HepG2 (cell line): ENCODE measurements around the gene MYORG. TPM values are rescaled to one million over a fixed set of nuclear protein-coding genes. Genes with fewer than 3 reads are reported as not detected.

Source experiments
- CAMTA2 ChIP-seq: sonication (generic); formaldehyde crosslinking; IDR thresholded peaks from 2 replicates; pipeline ENCODE4 v1.4.0; 2020; ENCODE audit warnings: mild to moderate bottlenecking, missing genetic modification reagents, borderline replicate concordance
- DMAP1 ChIP-seq: IDR thresholded peaks from 2 replicates; pipeline ENCODE4 v1.6.1; 2016
- DR1 ChIP-seq: sonication (generic); formaldehyde crosslinking; IDR thresholded peaks from 2 replicates; pipeline ENCODE4 v1.8.0; 2021; ENCODE audit warnings: mild to moderate bottlenecking, missing genetic modification reagents, inconsistent platforms
- FOXJ3 ChIP-seq: sonication (generic); formaldehyde crosslinking; IDR thresholded peaks from 2 replicates; pipeline ENCODE4 v1.4.0; 2020; ENCODE audit warnings: missing genetic modification reagents, mild to moderate bottlenecking, borderline replicate concordance
- GLI4 ChIP-seq: sonication (generic); formaldehyde crosslinking; IDR thresholded peaks from 2 replicates; pipeline ENCODE4 v1.5.1; 2020; ENCODE audit warnings: missing genetic modification reagents, mild to moderate bottlenecking, moderate library complexity, borderline replicate concordance
- HCFC1 ChIP-seq: fragments of 150-350 bp; IDR thresholded peaks from 2 replicates; pipeline ENCODE4 v1.6.1; 2014; ENCODE audit warnings: low read depth, low read length
- LCORL ChIP-seq, 2 experiments: fragments of 450-650 bp in 1 of 2; sonication (generic) in 1 of 2; formaldehyde crosslinking in 1 of 2; IDR thresholded peaks; 2 replicates each; pipeline versions ENCODE4 v1.5.0 to v1.6.1; 2017 to 2020; ENCODE audit warnings: antibody characterized with exemption in 1 of 2, missing genetic modification reagents in 1 of 2
- NFYB ChIP-seq: sonication (generic); formaldehyde crosslinking; IDR thresholded peaks from 2 replicates; pipeline ENCODE4 v1.4.0; 2020; ENCODE audit warnings: missing genetic modification reagents
- RAD51 ChIP-seq: fragments of 450-650 bp; IDR thresholded peaks from 2 replicates; pipeline ENCODE4 v1.6.1; 2016; ENCODE audit warnings: borderline replicate concordance
- SPEN ChIP-seq: sonication (generic); formaldehyde crosslinking; IDR thresholded peaks from 2 replicates; pipeline ENCODE4 v1.5.1; 2020; ENCODE audit warnings: low read depth, mild to moderate bottlenecking, missing genetic modification reagents
- TAF1 ChIP-seq: sonication (generic); formaldehyde crosslinking; IDR thresholded peaks from 2 replicates; pipeline ENCODE4 v1.4.0; 2020; ENCODE audit warnings: missing genetic modification reagents
- ZBTB7B ChIP-seq: sonication (generic); formaldehyde crosslinking; IDR thresholded peaks from 2 replicates; pipeline ENCODE4 v1.4.0; 2020; ENCODE audit warnings: missing genetic modification reagents
- ZFAT ChIP-seq: sonication (generic); formaldehyde crosslinking; conservative IDR thresholded peaks from 2 replicates; pipeline ENCODE4 v1.8.1; 2023; ENCODE audit warnings: missing genetic modification reagents, inconsistent platforms
- ZNF263 ChIP-seq: sonication (generic); formaldehyde crosslinking; IDR thresholded peaks from 2 replicates; pipeline ENCODE4 v1.4.0; 2020; ENCODE audit warnings: missing genetic modification reagents
- ZSCAN21 ChIP-seq: sonication (generic); formaldehyde crosslinking; IDR thresholded peaks from 2 replicates; pipeline ENCODE4 v1.8.0; 2022; ENCODE audit warnings: mild to moderate bottlenecking, missing genetic modification reagents, moderate library complexity, borderline replicate concordance
- polyA plus RNA-seq, 8 experiments: library from polyadenylated mRNA; depleted of rRNA in 3 of 8; stranded (reverse) in 7 of 8; unstranded in 1 of 8; fragments of >200 nt; fragmentation: Illumina TruSeq in 4 of 8; extraction: Trizol in 4 of 8; gene quantifications; 2 replicates each; pipeline versions ENCODE4 v1.2.1 to v1.2.3, GENCODE V29; 2011 to 2016; ENCODE audit warnings: low read depth in 4 of 8, missing spikeins in 1 of 8, mixed read lengths in 1 of 8; ENCODE audit not compliant: insufficient read depth in 1 of 8
- total RNA-seq, 5 experiments: library from RNA; depleted of rRNA; stranded (reverse); fragments of >200 nt; fragmentation: Illumina TruSeq; extraction: Trizol; gene quantifications; 2 replicates each; pipeline ENCODE4 v1.2.3, GENCODE V29; 2016; ENCODE audit warnings: low read depth in 1 of 5
- TF ChIP-seq, protein P1 (sequence below): sonication (generic); formaldehyde crosslinking; IDR thresholded peaks from 2 replicates; pipeline ENCODE4 v1.8.1; 2023; ENCODE audit warnings: mild to moderate bottlenecking, missing genetic modification reagents
- TF ChIP-seq, protein P2 (sequence below): sonication (generic); formaldehyde crosslinking; IDR thresholded peaks from 2 replicates; pipeline ENCODE4 v1.5.0; 2020; ENCODE audit warnings: missing genetic modification reagents
- TF ChIP-seq, protein P3 (sequence below): sonication (generic); formaldehyde crosslinking; IDR thresholded peaks from 2 replicates; pipeline ENCODE4 v1.4.0; 2020; ENCODE audit warnings: missing genetic modification reagents
- TF ChIP-seq, protein P4 (sequence below): sonication (generic); formaldehyde crosslinking; IDR thresholded peaks from 2 replicates; pipeline ENCODE4 v1.4.0; 2020; ENCODE audit warnings: missing genetic modification reagents

The MYORG gene
- total and polyA plus RNA-seq, 2 of the 13 experiments (the other 11 are each of a cell fraction or from before 2014, with no cell fraction given), result 11.1 to 22.4 TPM

DNA sequence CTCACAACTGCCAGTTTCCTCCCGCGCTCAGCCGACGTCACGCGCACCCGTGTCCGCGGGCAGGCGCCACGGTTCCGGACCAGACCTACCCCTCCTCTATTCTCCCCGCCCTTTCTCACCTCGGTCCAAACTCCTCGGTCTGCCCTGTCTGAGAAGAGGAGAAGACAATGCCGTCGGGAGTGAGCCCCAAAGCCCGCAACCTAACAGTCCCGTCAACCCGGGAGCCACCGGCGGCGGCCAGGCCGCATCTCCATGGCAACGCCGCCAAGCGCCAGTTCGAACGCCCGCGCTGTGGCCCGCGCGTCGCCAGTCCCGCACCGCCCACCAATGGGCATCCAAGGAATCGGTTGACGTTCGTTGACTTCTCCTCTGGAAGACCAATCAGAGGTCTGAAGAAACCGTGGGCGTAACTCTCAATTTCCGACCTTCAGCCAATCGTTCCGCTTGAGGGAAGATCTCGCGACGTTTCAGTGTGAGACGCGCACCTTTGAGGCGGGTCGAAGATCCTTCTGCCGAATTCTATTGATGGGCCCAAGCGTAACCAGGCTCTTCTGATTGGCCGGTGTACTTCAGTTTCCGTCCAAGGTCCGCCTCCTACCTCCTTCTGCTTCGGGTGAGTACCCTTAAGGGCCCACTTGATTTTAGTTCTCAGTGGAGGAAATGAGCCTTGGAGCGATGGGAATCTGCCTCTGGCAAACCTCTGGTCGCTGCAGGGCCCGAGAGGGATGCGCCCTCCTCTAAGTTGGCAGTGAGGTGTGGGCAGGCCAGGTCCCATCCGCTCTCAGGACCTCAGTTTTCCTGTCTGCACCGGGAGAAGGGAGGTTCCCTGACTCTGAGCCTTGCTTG, 47.5 kb downstream of the MYORG start, which contains the start of the genes KIF24 and NUDT2 (continued):
- TF ChIP-seq RAD51 (no peak), ZBTB7B (no peak), ZSCAN21 (CRISPR knock-in tag) (no peak; the same call in 1 of the 2 replicates), NFYB (peak; percentile 97), DR1 (CRISPR knock-in tag) (peak; percentile 90), ZNF263 (CRISPR knock-in tag) (no peak), CAMTA2 (CRISPR knock-in tag) (peak; percentile 45; the same call in 1 of the 2 replicates), ZFAT (CRISPR knock-in tag) (no peak), FOXJ3 (CRISPR knock-in tag) (no peak), SPEN (CRISPR knock-in tag) (peak; percentile 71), LCORL (IDR thresholded peaks at IDR 0.05) (no peak), LCORL (CRISPR knock-in tag; IDR thresholded peaks at IDR 0.05) (no peak), TAF1 (CRISPR knock-in tag) (peak; percentile 84; the same call in 1 of the 2 replicates), GLI4 (no peak), HCFC1 (no peak), DMAP1 (CRISPR knock-in tag) (peak; percentile 41; the same call in 1 of the 2 replicates)
- TF ChIP-seq, protein P1, sequence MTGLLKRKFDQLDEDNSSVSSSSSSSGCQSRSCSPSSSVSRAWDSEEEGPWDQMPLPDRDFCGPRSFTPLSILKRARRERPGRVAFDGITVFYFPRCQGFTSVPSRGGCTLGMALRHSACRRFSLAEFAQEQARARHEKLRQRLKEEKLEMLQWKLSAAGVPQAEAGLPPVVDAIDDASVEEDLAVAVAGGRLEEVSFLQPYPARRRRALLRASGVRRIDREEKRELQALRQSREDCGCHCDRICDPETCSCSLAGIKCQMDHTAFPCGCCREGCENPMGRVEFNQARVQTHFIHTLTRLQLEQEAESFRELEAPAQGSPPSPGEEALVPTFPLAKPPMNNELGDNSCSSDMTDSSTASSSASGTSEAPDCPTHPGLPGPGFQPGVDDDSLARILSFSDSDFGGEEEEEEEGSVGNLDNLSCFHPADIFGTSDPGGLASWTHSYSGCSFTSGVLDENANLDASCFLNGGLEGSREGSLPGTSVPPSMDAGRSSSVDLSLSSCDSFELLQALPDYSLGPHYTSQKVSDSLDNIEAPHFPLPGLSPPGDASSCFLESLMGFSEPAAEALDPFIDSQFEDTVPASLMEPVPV (CRISPR knock-in tag), result peak; percentile 13; the same call in 1 of the 2 replicates
- TF ChIP-seq, protein P2, sequence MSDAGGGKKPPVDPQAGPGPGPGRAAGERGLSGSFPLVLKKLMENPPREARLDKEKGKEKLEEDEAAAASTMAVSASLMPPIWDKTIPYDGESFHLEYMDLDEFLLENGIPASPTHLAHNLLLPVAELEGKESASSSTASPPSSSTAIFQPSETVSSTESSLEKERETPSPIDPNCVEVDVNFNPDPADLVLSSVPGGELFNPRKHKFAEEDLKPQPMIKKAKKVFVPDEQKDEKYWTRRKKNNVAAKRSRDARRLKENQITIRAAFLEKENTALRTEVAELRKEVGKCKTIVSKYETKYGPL (CRISPR knock-in tag), result no peak
- TF ChIP-seq, protein P3, sequence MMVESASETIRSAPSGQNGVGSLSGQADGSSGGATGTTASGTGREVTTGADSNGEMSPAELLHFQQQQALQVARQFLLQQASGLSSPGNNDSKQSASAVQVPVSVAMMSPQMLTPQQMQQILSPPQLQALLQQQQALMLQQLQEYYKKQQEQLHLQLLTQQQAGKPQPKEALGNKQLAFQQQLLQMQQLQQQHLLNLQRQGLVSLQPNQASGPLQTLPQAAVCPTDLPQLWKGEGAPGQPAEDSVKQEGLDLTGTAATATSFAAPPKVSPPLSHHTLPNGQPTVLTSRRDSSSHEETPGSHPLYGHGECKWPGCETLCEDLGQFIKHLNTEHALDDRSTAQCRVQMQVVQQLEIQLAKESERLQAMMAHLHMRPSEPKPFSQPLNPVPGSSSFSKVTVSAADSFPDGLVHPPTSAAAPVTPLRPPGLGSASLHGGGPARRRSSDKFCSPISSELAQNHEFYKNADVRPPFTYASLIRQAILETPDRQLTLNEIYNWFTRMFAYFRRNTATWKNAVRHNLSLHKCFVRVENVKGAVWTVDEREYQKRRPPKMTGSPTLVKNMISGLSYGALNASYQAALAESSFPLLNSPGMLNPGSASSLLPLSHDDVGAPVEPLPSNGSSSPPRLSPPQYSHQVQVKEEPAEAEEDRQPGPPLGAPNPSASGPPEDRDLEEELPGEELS (CRISPR knock-in tag), result no peak
- TF ChIP-seq, protein P4, sequence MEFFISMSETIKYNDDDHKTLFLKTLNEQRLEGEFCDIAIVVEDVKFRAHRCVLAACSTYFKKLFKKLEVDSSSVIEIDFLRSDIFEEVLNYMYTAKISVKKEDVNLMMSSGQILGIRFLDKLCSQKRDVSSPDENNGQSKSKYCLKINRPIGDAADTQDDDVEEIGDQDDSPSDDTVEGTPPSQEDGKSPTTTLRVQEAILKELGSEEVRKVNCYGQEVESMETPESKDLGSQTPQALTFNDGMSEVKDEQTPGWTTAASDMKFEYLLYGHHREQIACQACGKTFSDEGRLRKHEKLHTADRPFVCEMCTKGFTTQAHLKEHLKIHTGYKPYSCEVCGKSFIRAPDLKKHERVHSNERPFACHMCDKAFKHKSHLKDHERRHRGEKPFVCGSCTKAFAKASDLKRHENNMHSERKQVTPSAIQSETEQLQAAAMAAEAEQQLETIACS, result no peak
